Stimulated activated naive CD4-positive, alpha-beta T cell treated with Interleukin-2 at 50 U/mL for 16 hours (primary cell): Measurements from ENCODE around the gene FRZB.

Experiments used
- DNase-seq: peaks from one replicate; lab custom pipeline; 2025; lab: John Stamatoyannopoulos, UW

Gene FRZB

GRCh38 chr2:182834293-182834692 is 32.1 kb downstream of the FRZB start:
- no peak for DNase-seq

- no peak for DNase-seq
Observed at GRCh38 chr2:182833084-182833854, 33.2 kb downstream of the FRZB start.

- DNase-seq = no peak
Observed at GRCh38 chr2:182831921-182832320, 34.5 kb downstream of the FRZB start.

- DNase-seq = no peak
Observed at GRCh38 chr2:182831101-182831500, 35.3 kb downstream of the FRZB start.

GRCh38 chr2:182827182-182827879 is 39.1 kb downstream of the FRZB start:
- no peak for DNase-seq

- DNase-seq = no peak
Observed at GRCh38 chr2:182826496-182826895, 39.9 kb downstream of the FRZB start.

- DNase-seq = no peak
Observed at GRCh38 chr2:182826064-182826463, 40.4 kb downstream of the FRZB start.

GRCh38 chr2:182824767-182825158 is 41.7 kb downstream of the FRZB start:
- DNase-seq = no peak

- DNase-seq = no peak
Observed at GRCh38 chr2:182824056-182824766, 42.2 kb downstream of the FRZB start.

- DNase-seq = no peak
Observed at GRCh38 chr2:182822733-182823132, 43.7 kb downstream of the FRZB start.

- no peak for DNase-seq
Observed at GRCh38 chr2:182821182-182821581, 45.3 kb downstream of the FRZB start.

GRCh38 chr2:182819412-182819811 is 47.0 kb downstream of the FRZB start:
- no peak for DNase-seq

GRCh38 chr2:182818925-182819324 is 47.5 kb downstream of the FRZB start:
- DNase-seq = no peak

GRCh38 chr2:182818501-182818900 is 47.9 kb downstream of the FRZB start:
- DNase-seq = no peak

- no peak for DNase-seq
Observed at GRCh38 chr2:182817558-182817957, 48.9 kb downstream of the FRZB start.

GRCh38 chr2:182816866-182817265 is 49.6 kb downstream of the FRZB start:
- no peak for DNase-seq

- no peak for DNase-seq
Observed at GRCh38 chr2:182814804-182815203, 51.6 kb downstream of the FRZB start.

- no peak for DNase-seq
Observed at GRCh38 chr2:182814380-182814779, 52.1 kb downstream of the FRZB start.

- no peak for DNase-seq
Observed at GRCh38 chr2:182810087-182810486, 56.4 kb downstream of the FRZB start.

GRCh38 chr2:182807319-182807718 is 59.1 kb downstream of the FRZB start:
- no peak for DNase-seq

GRCh38 chr2:182804128-182804527 is 62.3 kb downstream of the FRZB start:
- DNase-seq = no peak

GRCh38 chr2:182798736-182799135 is 67.7 kb downstream of the FRZB start:
- no peak for DNase-seq

GRCh38 chr2:182792441-182792840 is 74.0 kb downstream of the FRZB start:
- no peak for DNase-seq
